Neural progenitor cell (in vitro differentiated cells): Measurements from ENCODE around the gene ARG2. TPM values are rescaled to one million over a fixed set of nuclear protein-coding genes. Genes with fewer than 3 reads are reported as not detected.
A peak's percentile ranks its signal among the peaks of the same experiment; 100 is the strongest.

Experiments
- DNase-seq: peaks from one replicate; pipeline ENCODE4 v3.0.0-alpha.2; 2016; ENCODE audit warnings: low spot score
- H2AFZ ChIP-seq: fragments of 200-600 bp; sonication (generic); replicated peaks from 2 replicates; pipeline ENCODE4 v1.6.1; 2016; ENCODE audit warnings: antibody characterized with exemption
- H3F3A ChIP-seq: fragments of 200-600 bp; sonication (generic); 2 replicates; pipeline ENCODE4 v1.6.1; 2016; ENCODE audit warnings: antibody characterized with exemption, low read depth
- H3K27ac ChIP-seq: fragments of 200-600 bp; sonication (generic); 2 replicates; pipeline ENCODE4 v1.5.1; 2016; ENCODE audit warnings: mild to moderate bottlenecking
- H3K27me3 ChIP-seq: fragments of 200-600 bp; sonication (generic); 2 replicates; pipeline ENCODE4 v1.6.1; 2016; ENCODE audit warnings: mild to moderate bottlenecking, moderate library complexity
- H3K36me3 ChIP-seq: fragments of 200-600 bp; sonication (generic); 2 replicates; pipeline ENCODE4 v1.5.1; 2016
- H3K4me1 ChIP-seq: fragments of 200-600 bp; sonication (generic); 2 replicates; pipeline ENCODE4 v1.6.1; 2016; ENCODE audit warnings: mixed run types
- H3K4me2 ChIP-seq: fragments of 200-600 bp; sonication (generic); 2 replicates; pipeline ENCODE4 v1.6.1; 2016
- H3K4me3 ChIP-seq: fragments of 200-600 bp; sonication (generic); 2 replicates; pipeline ENCODE4 v1.5.1; 2016
- H3K79me2 ChIP-seq: fragments of 200-600 bp; sonication (generic); 2 replicates; pipeline ENCODE4 v1.6.1; 2016; ENCODE audit warnings: low read depth
- H3K9ac ChIP-seq: fragments of 200-600 bp; sonication (generic); 2 replicates; pipeline ENCODE4 v1.6.1; 2016
- H3K9me3 ChIP-seq: fragments of 200-600 bp; sonication (generic); 2 replicates; pipeline ENCODE4 v1.5.1; 2016; ENCODE audit warnings: low read depth
- H4K20me1 ChIP-seq: fragments of 200-600 bp; sonication (generic); 2 replicates; pipeline ENCODE4 v1.6.1; 2016; ENCODE audit warnings: low read depth
- H3K27ac Mint-ChIP-seq: 3 replicates; pipeline ENCODE4 v1.8.0; 2021; ENCODE audit warnings: mixed read lengths
- H3K27me3 Mint-ChIP-seq: 2 replicates; pipeline ENCODE4 v1.8.0; 2022; ENCODE audit warnings: low read depth, mild to moderate bottlenecking, inconsistent platforms, moderate library complexity, mixed read lengths; ENCODE audit not compliant: insufficient read depth
- H3K36me3 Mint-ChIP-seq: 3 replicates; pipeline ENCODE4 v1.8.0; 2021; ENCODE audit warnings: mixed read lengths
- H3K4me1 Mint-ChIP-seq: 3 replicates; pipeline ENCODE4 v1.8.0; 2021; ENCODE audit warnings: mixed read lengths
- H3K4me3 Mint-ChIP-seq: 3 replicates; pipeline ENCODE4 v1.8.0; 2021; ENCODE audit warnings: mild to moderate bottlenecking, moderate library complexity, mixed read lengths
- H3K9me3 Mint-ChIP-seq: 3 replicates; pipeline ENCODE4 v1.8.0; 2020; ENCODE audit warnings: mixed read lengths
- EZH2 ChIP-seq: fragments of 200-600 bp; sonication (generic); IDR thresholded peaks from 2 replicates; pipeline ENCODE4 v1.6.1; 2017; ENCODE audit warnings: antibody characterized with exemption, mild to moderate bottlenecking, moderate library complexity
- EZH2phosphoT487 ChIP-seq: fragments of 200-600 bp; sonication (generic); IDR thresholded peaks from 2 replicates; pipeline ENCODE4 v1.6.1; 2017; ENCODE audit warnings: antibody characterized with exemption
- total RNA-seq: library from RNA; depleted of rRNA; stranded (reverse); fragments of >200 nt; gene quantifications from 2 replicates; pipeline ENCODE4 v1.2.3, GENCODE V29; 2015; ENCODE audit warnings: low replicate concordance
- TF ChIP-seq, protein P1 (sequence below): fragments of 200-600 bp; sonication (generic); IDR thresholded peaks from 2 replicates; pipeline ENCODE4 v1.5.1; 2017; ENCODE audit warnings: antibody characterized with exemption, mild to moderate bottlenecking

The ARG2 gene
- total RNA-seq, 1 donor from 2014 or later: 92.4 TPM

GRCh38 chr14:67641902-67642749 lies 22.4 kb downstream of the ARG2 start:
- Mint-ChIP-seq H3K27ac (no peak overlapping the region), H3K27me3 (peaks cover 2% of the 10 kb centered on the region), H3K4me3 (peak overlapping the region; percentile 52), H3K36me3 (peaks cover 8% of the 10 kb centered on the region), H3K4me1 (no peaks in the 10 kb centered on the region), H3K9me3 (no peaks in the 10 kb centered on the region)
- H3K9me3 ChIP-seq: no peaks in the 10 kb centered on the region
- H3K27ac ChIP-seq: no peak overlapping the region
- no peak overlapping the region for H3K9ac ChIP-seq
- H4K20me1 ChIP-seq: peaks cover 2% of the 10 kb centered on the region
- H3F3A ChIP-seq: no peaks in the 10 kb centered on the region
- H3K4me3 ChIP-seq: no peak overlapping the region
- H3K79me2 ChIP-seq: peaks cover 5% of the 10 kb centered on the region
- DNase-seq: no peak
- peaks cover 2% of the 10 kb centered on the region for H3K36me3 ChIP-seq
- H3K4me1 ChIP-seq: no peaks in the 10 kb centered on the region
- no peak overlapping the region for H2AFZ ChIP-seq
- H3K27me3 ChIP-seq: no peaks in the 10 kb centered on the region
- no peak overlapping the region for H3K4me2 ChIP-seq
- TF ChIP-seq, protein P1, sequence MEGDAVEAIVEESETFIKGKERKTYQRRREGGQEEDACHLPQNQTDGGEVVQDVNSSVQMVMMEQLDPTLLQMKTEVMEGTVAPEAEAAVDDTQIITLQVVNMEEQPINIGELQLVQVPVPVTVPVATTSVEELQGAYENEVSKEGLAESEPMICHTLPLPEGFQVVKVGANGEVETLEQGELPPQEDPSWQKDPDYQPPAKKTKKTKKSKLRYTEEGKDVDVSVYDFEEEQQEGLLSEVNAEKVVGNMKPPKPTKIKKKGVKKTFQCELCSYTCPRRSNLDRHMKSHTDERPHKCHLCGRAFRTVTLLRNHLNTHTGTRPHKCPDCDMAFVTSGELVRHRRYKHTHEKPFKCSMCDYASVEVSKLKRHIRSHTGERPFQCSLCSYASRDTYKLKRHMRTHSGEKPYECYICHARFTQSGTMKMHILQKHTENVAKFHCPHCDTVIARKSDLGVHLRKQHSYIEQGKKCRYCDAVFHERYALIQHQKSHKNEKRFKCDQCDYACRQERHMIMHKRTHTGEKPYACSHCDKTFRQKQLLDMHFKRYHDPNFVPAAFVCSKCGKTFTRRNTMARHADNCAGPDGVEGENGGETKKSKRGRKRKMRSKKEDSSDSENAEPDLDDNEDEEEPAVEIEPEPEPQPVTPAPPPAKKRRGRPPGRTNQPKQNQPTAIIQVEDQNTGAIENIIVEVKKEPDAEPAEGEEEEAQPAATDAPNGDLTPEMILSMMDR: no peak
- no peak for TF ChIP-seq EZH2phosphoT487
- no peak for TF ChIP-seq EZH2

DNA sequence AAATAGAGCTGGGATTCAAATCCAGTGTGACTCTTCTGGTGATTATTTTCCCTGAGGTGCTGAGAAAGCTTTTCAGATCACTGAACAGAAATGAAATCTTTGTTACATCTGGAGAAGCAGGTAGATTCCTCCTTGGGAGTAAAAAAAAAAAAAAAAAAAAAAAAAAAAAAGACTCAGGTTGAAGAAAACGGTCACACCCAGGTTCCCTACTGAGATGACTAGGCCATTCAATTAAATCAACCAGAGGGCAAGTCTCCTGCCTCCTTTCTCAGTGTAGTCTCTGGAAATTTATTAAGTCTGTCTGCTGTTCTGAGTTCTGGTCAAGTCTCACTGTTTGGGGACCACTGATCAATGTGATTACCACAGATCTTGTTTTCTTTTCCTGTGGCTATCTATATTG lies 24.0 kb downstream of the ARG2 start:
- Histone ChIP-seq H3K27ac (no peak overlapping the region), H3K9me3 (no peaks in the 10 kb centered on the region), H2AFZ (no peak overlapping the region), H3K9ac (no peak overlapping the region), H3K4me3 (no peak overlapping the region), H3K36me3 (peaks cover 7% of the 10 kb centered on the region), H3K4me1 (no peaks in the 10 kb centered on the region), H3K27me3 (no peaks in the 10 kb centered on the region), H4K20me1 (peaks cover 2% of the 10 kb centered on the region), H3F3A (no peaks in the 10 kb centered on the region), H3K79me2 (peaks cover 5% of the 10 kb centered on the region), H3K4me2 (no peak overlapping the region)
- Mint-ChIP-seq H3K4me1 (no peaks in the 10 kb centered on the region), H3K4me3 (no peak overlapping the region), H3K27ac (no peak overlapping the region), H3K36me3 (peaks cover 14% of the 10 kb centered on the region), H3K9me3 (no peaks in the 10 kb centered on the region), H3K27me3 (peaks cover 2% of the 10 kb centered on the region)
- TF ChIP-seq EZH2phosphoT487 (no peak), EZH2 (no peak)
- TF ChIP-seq, protein P1: no peak
- no peak for DNase-seq

DNA sequence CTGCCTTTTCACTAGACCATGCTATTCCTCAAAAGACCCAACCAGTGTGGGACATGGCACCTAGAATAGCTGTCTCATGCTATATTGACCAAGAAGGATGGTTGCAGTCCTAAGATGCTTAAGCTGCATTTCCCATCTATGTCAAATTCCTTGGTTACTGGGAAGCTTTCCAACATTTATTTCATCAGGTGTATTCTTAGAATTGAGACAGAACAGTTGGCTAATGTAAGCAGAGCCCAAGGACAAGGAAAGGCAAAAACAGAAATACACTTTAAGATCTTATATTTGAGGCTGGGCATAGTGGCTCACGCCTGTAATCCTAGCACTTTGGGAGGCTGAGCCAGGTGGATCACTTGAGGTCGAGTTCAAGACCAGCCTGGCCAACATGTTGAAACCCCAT lies 24.7 kb downstream of the ARG2 start:
- Histone ChIP-seq H4K20me1 (peaks cover 2% of the 10 kb centered on the region), H3K4me1 (no peaks in the 10 kb centered on the region), H3K4me2 (no peak overlapping the region), H3K4me3 (no peak overlapping the region), H3F3A (no peaks in the 10 kb centered on the region), H3K9ac (no peak overlapping the region), H3K9me3 (no peaks in the 10 kb centered on the region), H3K27ac (no peak overlapping the region), H2AFZ (no peak overlapping the region), H3K36me3 (peaks cover 7% of the 10 kb centered on the region), H3K27me3 (no peaks in the 10 kb centered on the region), H3K79me2 (peaks cover 5% of the 10 kb centered on the region)
- no peak overlapping the region for H3K4me3 Mint-ChIP-seq
- peaks cover 2% of the 10 kb centered on the region for H3K27me3 Mint-ChIP-seq
- H3K36me3 Mint-ChIP-seq: peaks cover 18% of the 10 kb centered on the region
- DNase-seq: no peak
- H3K9me3 Mint-ChIP-seq: no peaks in the 10 kb centered on the region
- TF ChIP-seq EZH2phosphoT487: no peak
- no peaks in the 10 kb centered on the region for H3K4me1 Mint-ChIP-seq
- H3K27ac Mint-ChIP-seq: no peak overlapping the region

DNA sequence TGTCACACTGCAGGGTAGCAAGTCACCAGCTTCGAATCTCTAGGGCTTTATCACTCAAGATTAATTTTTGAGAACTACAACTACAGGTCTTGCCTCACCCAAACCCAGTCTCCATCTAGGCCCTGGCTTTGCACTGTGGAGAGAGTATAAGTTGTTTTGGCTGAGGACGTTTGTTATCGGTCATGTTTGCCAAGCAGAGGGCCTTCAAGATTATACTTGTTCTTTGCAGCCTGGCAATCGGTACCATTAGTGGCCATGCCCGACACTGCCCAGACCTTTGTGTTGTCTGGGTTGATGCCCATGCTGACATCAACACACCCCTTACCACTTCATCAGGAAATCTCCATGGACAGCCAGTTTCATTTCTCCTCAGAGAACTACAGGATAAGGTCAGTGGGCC lies 25.7 kb downstream of the ARG2 start:
- peaks cover 2% of the 10 kb centered on the region for H4K20me1 ChIP-seq
- no peaks in the 10 kb centered on the region for H3K27me3 ChIP-seq
- H3K27me3 Mint-ChIP-seq: peaks cover 2% of the 10 kb centered on the region
- no peak overlapping the region for H3K27ac Mint-ChIP-seq
- H3K36me3 ChIP-seq: peaks cover 7% of the 10 kb centered on the region
- H3K4me3 ChIP-seq: no peak overlapping the region
- H3K36me3 Mint-ChIP-seq: peaks cover 26% of the 10 kb centered on the region
- DNase-seq: no peak
- TF ChIP-seq EZH2 (no peak), EZH2phosphoT487 (no peak)
- H3K4me2 ChIP-seq: no peak overlapping the region
- H3K9ac ChIP-seq: no peak overlapping the region
- no peaks in the 10 kb centered on the region for H3F3A ChIP-seq
- H3K27ac ChIP-seq: no peak overlapping the region
- peaks cover 5% of the 10 kb centered on the region for H3K79me2 ChIP-seq
- no peaks in the 10 kb centered on the region for H3K9me3 Mint-ChIP-seq
- no peak overlapping the region for H3K4me3 Mint-ChIP-seq
- H2AFZ ChIP-seq: no peak overlapping the region
- H3K9me3 ChIP-seq: no peaks in the 10 kb centered on the region
- H3K4me1 Mint-ChIP-seq: no peaks in the 10 kb centered on the region
- no peaks in the 10 kb centered on the region for H3K4me1 ChIP-seq
